ENCODE data around the gene PRKCA.

- TF ChIP-seq, protein P1, sequence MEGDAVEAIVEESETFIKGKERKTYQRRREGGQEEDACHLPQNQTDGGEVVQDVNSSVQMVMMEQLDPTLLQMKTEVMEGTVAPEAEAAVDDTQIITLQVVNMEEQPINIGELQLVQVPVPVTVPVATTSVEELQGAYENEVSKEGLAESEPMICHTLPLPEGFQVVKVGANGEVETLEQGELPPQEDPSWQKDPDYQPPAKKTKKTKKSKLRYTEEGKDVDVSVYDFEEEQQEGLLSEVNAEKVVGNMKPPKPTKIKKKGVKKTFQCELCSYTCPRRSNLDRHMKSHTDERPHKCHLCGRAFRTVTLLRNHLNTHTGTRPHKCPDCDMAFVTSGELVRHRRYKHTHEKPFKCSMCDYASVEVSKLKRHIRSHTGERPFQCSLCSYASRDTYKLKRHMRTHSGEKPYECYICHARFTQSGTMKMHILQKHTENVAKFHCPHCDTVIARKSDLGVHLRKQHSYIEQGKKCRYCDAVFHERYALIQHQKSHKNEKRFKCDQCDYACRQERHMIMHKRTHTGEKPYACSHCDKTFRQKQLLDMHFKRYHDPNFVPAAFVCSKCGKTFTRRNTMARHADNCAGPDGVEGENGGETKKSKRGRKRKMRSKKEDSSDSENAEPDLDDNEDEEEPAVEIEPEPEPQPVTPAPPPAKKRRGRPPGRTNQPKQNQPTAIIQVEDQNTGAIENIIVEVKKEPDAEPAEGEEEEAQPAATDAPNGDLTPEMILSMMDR (conservative IDR thresholded peaks at IDR 0.05; ENCODE audit: low read depth in 2 of 2) = no peak
- TF ChIP-seq POLR2AphosphoS5 (IDR thresholded peaks at IDR 0.05; ENCODE audit: low read depth) = no peak
Observed at GRCh38 chr17:66752411-66752810, 450.0 kb downstream of the PRKCA start.
